GM12873 (cell line): Measurements from ENCODE around the gene RAPGEF4.
A peak's percentile ranks its signal among the peaks of the same experiment; 100 is the strongest.

Source experiments
- CTCF ChIP-seq: IDR thresholded peaks from 2 replicates; pipeline ENCODE4 v1.5.1; 2012; ENCODE audit warnings: low read depth, mild to moderate bottlenecking, moderate library complexity, low read length, control low read depth; ENCODE audit not compliant: insufficient read depth; ENCODE audit errors: missing control alignments

Gene RAPGEF4

DNA sequence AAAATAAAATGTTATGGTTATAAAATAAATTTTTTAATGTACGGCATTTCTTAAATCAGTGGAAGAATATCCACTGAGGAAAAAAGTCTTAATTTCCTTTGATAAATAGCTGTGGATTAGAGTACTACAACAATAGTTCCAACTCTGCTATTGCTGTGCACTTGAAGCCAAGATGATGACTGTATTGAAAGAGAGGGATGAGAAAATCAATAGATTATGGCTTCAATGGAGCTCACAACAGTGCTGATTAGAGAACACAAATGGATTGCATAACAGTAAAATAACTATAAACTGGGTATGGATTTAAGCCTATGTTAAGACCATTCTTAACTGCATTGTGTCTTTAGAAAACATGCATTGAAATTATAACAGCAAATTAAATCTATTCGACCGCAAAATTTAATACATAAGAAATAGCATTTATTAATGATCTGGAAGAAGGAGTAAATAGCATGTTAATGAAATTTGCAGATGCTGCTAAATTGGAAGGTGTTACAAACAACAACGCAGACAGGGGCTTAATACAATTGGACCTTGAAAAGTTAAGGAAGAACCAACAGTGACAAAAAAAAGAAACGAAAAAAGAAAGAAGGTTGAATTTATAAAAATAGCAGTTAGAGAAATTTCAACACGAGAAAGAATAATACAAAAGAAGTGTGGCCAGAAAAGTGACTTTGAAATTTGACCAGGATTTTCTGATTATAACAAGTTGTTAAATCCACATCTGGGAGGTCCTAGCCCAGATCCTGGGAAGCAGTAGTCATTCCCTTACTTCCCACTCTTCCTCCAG is 331.4 kb downstream of the RAPGEF4 start:
- no peak for TF ChIP-seq CTCF

GRCh38 chr2:173075056-173075780 is 339.6 kb downstream of the RAPGEF4 start:
- no peak for TF ChIP-seq CTCF

- TF ChIP-seq CTCF, result peak; percentile 30
Measured at GRCh38 chr2:173075781-173076580, 340.3 kb downstream of the RAPGEF4 start, which contains the start of gene MAP3K20. MAP3K20 (plus strand) TSS chr2:173075846; CDS start chr2:173091032, 15,186 bp downstream.

GRCh38 chr2:173076581-173077345 is 341.1 kb downstream of the RAPGEF4 start:
- TF ChIP-seq CTCF, result no peak

DNA sequence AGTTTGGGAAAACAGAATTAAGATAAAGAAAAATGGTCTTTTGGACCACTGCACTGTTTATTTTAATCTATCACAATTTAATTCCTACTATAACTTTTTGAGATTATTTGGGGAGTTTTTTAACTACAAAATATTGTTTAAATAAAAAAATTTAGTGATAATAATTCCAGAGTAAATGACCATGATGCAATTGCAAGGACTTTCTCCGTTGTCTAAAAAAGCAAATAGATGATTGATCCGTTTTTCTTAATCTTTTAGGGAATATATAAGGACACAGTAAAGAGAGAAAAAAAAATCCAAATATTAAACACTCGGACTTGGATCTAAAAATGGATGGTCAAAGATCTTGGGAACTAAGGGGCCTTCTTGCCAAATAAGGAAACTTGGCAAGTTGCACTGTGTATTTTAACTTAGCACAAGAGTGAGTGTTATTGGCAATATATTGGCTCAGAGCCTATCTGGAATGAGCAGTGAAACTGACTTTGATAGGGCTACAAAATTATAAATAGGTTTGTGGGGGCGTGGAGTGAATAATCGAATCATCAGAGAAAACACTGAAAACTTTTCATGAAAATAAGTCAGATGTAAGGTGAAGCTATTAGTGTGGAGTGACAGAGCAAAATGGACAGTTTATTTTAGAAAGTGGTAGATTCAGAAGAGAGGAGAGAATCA is 342.0 kb downstream of the RAPGEF4 start:
- no peak for TF ChIP-seq CTCF

GRCh38 chr2:173079141-173079540 is 343.5 kb downstream of the RAPGEF4 start:
- no peak for TF ChIP-seq CTCF
